Esophagus squamous epithelium (tissue), 5 donors: Measurements from ENCODE around the gene PTPRN2. TPM values are rescaled to one million over a fixed set of nuclear protein-coding genes. Genes with fewer than 3 reads are reported as not detected.

Source experiments
- DNase-seq: peaks from one replicate; lab custom pipeline; 2025; lab: John Stamatoyannopoulos, UW
- H3K27ac ChIP-seq, 4 donors: fragments of 200-600 bp; sonication (generic); one replicate each; pipeline ENCODE4 v1.5.1; 2016 to 2019; ENCODE audit warnings: mild to moderate bottlenecking in 1 of 4
- H3K27me3 ChIP-seq, 4 donors: fragments of 200-600 bp; sonication (generic); 1 replicate in 3 of 4; 2 replicates in 1 of 4; pipeline versions ENCODE4 v1.5.1 to v1.6.0; 2017 to 2021; ENCODE audit warnings: antibody characterized with exemption in 1 of 4
- H3K36me3 ChIP-seq, 3 donors: fragments of 200-600 bp; sonication (generic); one replicate each; pipeline ENCODE4 v1.5.1; 2016 to 2019
- H3K4me1 ChIP-seq, 3 donors: fragments of 200-600 bp; sonication (generic); one replicate each; pipeline ENCODE4 v1.5.1; 2017 to 2019
- H3K4me3 ChIP-seq, 4 donors: fragments of 200-600 bp; sonication (generic); 1 replicate in 3 of 4; 2 replicates in 1 of 4; pipeline ENCODE4 v1.5.1; 2016 to 2019; ENCODE audit warnings: mild to moderate bottlenecking in 2 of 4, moderate library complexity in 1 of 4
- H3K9me3 ChIP-seq, 3 donors: fragments of 200-600 bp; sonication (generic); one replicate each; pipeline ENCODE4 v1.5.1; 2016 to 2019
- CTCF ChIP-seq, 6 experiments: fragments of 450-650 bp in 4 of 6; fragments of 200-600 bp in 2 of 6; sonication (generic) in 2 of 6; IDR thresholded peaks; one replicate each; pipeline ENCODE4 v1.5.1; 2016 to 2019; ENCODE audit warnings: antibody characterized with exemption in 6 of 6, mild to moderate bottlenecking in 4 of 6, moderate library complexity in 4 of 6
- POLR2A ChIP-seq, 4 donors: fragments of 450-650 bp; IDR thresholded peaks; one replicate each; pipeline ENCODE4 v1.6.1; 2017; ENCODE audit warnings: antibody characterized with exemption in 4 of 4, mild to moderate bottlenecking in 4 of 4, moderate library complexity in 3 of 4
- WGBS, 2 donors: methylation state at CpG; one replicate each; pipeline ENCODE4 v1.1.5; 2018; 5-methylcytosine and 5-hydroxymethylcytosine counted together
- intact Hi-C: fragments of 100-400 bp; cut with DNase I; formaldehyde crosslinking; loops from one replicate; pipeline ENCODE4 v1.15.0; 2022
- total RNA-seq, 4 donors: library from RNA; depleted of rRNA; stranded (reverse); fragments of >200 nt; gene quantifications; one replicate each; pipeline ENCODE4 v1.1.0, GENCODE V29; 2016
- donor health status: DM: yes; HTN: yes; CAD: no.

The PTPRN2 gene
- total RNA-seq, 4 donors from 2014 or later = 0.38 to 2.7 (median 1.0) TPM

DNA sequence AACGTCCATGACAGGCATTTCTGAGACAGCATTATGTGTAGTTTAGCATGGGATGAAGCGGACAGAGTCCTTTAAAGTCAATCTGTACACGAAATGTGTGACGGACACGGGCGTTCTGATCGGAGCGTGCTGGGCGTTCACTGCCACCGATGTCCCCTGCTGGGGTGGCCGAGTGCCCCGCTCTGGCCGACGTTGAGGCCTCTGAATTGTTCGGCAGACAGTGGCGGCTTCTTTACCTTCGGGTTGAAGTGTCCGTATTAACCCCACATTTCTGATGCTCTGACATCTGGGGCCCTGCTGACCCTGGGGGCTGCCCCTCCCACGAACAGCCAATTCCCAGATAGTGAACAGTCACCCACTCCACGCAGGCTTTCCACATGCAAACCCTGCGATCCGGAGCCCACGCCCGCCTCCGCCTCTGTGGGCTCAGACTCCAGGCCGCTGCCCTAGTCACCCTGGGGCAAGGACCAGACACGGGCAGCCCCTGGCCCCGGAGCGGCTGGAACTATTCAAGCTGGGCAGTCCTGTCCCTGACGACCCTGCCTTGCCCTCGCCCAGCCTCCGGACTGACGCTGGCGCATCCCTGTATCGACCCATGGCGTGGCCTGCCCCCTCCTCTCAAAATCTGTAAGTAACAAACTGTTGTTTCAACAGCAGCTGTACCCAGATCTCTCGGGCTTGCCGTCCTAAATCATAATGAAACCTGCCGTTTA is 445.7 kb downstream of the PTPRN2 start:
- no peaks in the 10 kb centered on the region for H3K36me3 ChIP-seq
- no peak overlapping the region for H3K27ac ChIP-seq
- no peaks in the 10 kb centered on the region for H3K9me3 ChIP-seq
- H3K4me1 ChIP-seq = no peaks in the 10 kb centered on the region
- WGBS, 2 donors = 78 to 89% methylated on average over 18 to 35 of the region's 39 CpGs
- no peaks in the 10 kb centered on the region for H3K27me3 ChIP-seq
- no peak overlapping the region for H3K4me3 ChIP-seq
- no peak for DNase-seq
- TF ChIP-seq POLR2A (IDR thresholded peaks at IDR 0.05) (no peak), CTCF (IDR thresholded peaks at IDR 0.05) (no peak)
- intact Hi-C loops = no loop called here

DNA sequence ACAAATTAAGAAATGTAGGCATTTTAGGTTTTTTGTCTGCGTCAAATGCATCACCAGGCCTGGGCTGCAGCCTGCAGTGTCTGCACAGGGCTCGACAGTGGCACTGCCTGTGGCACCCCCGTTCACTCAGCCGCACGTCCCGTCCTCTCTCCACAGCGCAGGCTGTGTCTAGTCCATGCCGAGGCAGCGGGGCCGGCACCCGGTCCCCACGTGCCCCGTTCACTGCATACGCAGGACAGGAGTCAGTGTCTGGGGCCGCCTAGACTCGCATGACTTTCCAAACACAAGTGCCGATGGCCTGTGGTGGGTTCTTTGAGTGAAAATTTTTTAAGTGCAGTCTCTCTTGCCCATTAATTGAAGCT is 446.4 kb downstream of the PTPRN2 start:
- no peaks in the 10 kb centered on the region for H3K4me1 ChIP-seq
- H3K27ac ChIP-seq = no peak overlapping the region
- no peak overlapping the region for H3K4me3 ChIP-seq
- no peaks in the 10 kb centered on the region for H3K27me3 ChIP-seq
- 86 to 91% methylated on average over 3 to 17 of the region's 17 CpGs for WGBS, 2 donors
- TF ChIP-seq CTCF (IDR thresholded peaks at IDR 0.05) = no peak
- no peak for TF ChIP-seq POLR2A (IDR thresholded peaks at IDR 0.05)
- intact Hi-C loops = no loop called here
- DNase-seq = no peak
- no peaks in the 10 kb centered on the region for H3K36me3 ChIP-seq
- no peaks in the 10 kb centered on the region for H3K9me3 ChIP-seq

DNA sequence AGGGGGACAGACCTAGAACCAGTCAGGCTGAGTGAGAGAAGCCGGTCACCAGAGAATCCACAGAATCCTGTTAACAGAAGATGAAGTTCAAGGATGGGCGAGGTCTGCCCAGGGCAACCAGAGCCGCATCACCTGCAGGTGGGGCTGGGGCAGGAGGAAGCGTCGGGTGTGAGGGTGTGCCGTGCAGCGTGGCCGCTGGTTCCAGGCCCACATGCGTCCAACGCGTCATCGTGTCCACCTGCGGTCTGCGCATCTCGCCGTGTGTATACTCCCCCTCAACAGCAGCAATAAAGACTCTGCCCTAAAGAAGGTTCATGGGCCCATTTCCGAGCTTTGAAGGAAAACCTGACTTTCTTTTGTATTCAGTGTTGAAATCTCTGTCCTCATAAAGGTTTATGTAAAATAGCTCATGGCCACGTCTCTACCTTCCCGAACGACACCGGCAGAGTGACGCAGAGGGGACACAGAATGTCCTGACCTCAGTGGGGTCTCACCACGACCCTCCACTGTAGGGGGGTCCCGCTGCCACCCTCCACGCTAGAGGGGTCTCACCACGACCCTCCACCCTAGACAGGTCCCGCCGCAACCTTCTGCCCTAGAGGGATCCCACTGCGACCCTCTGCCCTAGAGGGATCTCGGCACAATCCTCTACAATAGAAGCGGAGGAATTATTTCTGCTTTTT is 446.9 kb downstream of the PTPRN2 start:
- intact Hi-C loops = no loop called here
- no peaks in the 10 kb centered on the region for H3K27me3 ChIP-seq
- no peaks in the 10 kb centered on the region for H3K4me1 ChIP-seq
- no peaks in the 10 kb centered on the region for H3K36me3 ChIP-seq
- TF ChIP-seq CTCF (IDR thresholded peaks at IDR 0.05) (no peak), POLR2A (IDR thresholded peaks at IDR 0.05) (no peak)
- no peak overlapping the region for H3K4me3 ChIP-seq
- H3K9me3 ChIP-seq = no peaks in the 10 kb centered on the region
- no peak for DNase-seq
- H3K27ac ChIP-seq = no peak overlapping the region
- WGBS, 2 donors = 87 to 92% methylated on average over 24 to 30 of the region's 31 CpGs

DNA sequence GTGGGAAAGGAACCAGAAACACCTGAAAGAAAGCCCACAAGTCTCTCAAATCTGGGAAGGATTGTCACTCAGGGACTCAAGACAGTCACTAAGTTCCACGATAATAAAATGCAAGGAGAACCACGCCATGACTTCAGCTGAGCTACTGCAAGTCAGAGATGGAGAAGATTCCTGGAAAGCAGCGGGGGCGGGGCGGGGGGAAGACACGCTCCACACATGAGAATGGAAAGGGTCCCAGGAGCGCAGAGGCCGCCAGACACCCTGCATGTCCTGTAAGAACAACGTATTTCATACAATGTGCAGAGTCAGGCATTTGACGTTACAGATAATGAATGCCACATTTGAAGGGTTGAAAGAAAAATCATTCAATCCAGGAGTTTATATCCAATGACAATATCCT is 448.1 kb downstream of the PTPRN2 start:
- TF ChIP-seq POLR2A (IDR thresholded peaks at IDR 0.05) (no peak), CTCF (IDR thresholded peaks at IDR 0.05) (no peak)
- WGBS, 2 donors = 78 to 85% methylated on average over 8 to 10 of the region's 10 CpGs
- H3K36me3 ChIP-seq = no peaks in the 10 kb centered on the region
- no peak overlapping the region for H3K27ac ChIP-seq
- no peaks in the 10 kb centered on the region for H3K27me3 ChIP-seq
- H3K4me3 ChIP-seq = no peak overlapping the region
- no peak for DNase-seq
- intact Hi-C loops = no loop called here
- H3K9me3 ChIP-seq = no peaks in the 10 kb centered on the region
- H3K4me1 ChIP-seq = no peaks in the 10 kb centered on the region

- WGBS, 2 donors = 50 to 73% methylated on average over 2 of the region's 9 CpGs
- H3K4me3 ChIP-seq = no peak overlapping the region
- no peaks in the 10 kb centered on the region for H3K27me3 ChIP-seq
- TF ChIP-seq POLR2A (IDR thresholded peaks at IDR 0.05) (no peak), CTCF (IDR thresholded peaks at IDR 0.05) (no peak)
- no peak overlapping the region for H3K27ac ChIP-seq
- no peaks in the 10 kb centered on the region for H3K9me3 ChIP-seq
- DNase-seq = no peak
- intact Hi-C loops = no loop called here
- H3K4me1 ChIP-seq = no peaks in the 10 kb centered on the region
- H3K36me3 ChIP-seq = no peaks in the 10 kb centered on the region
Observed at GRCh38 chr7:158138329-158138597, 449.4 kb downstream of the PTPRN2 start.
